Sigmoid colon (tissue), 4 donors: ENCODE data around the gene THYN1.

Source experiments
- CTCF ChIP-seq, 4 experiments: fragments of 450-650 bp in 3 of 4; fragments of 200-600 bp in 1 of 4; IDR thresholded peaks; one replicate each; pipeline ENCODE4 v1.5.1; 2016 to 2019; ENCODE audit warnings: antibody characterized with exemption in 4 of 4, mild to moderate bottlenecking in 3 of 4, moderate library complexity in 2 of 4
- EP300 ChIP-seq, 4 donors: sonication (generic); formaldehyde crosslinking; IDR thresholded peaks; one replicate each; pipeline ENCODE4 v1.6.1; 2017; ENCODE audit warnings: antibody characterized with exemption in 4 of 4
- POLR2A ChIP-seq, 2 donors: fragments of 450-650 bp; IDR thresholded peaks; one replicate each; pipeline ENCODE4 v1.6.1; 2016; ENCODE audit warnings: antibody characterized with exemption in 2 of 2, mild to moderate bottlenecking in 2 of 2, moderate library complexity in 2 of 2
- POLR2AphosphoS5 ChIP-seq, 4 donors: sonication (generic); formaldehyde crosslinking; IDR thresholded peaks; one replicate each; pipeline ENCODE4 v1.6.1; 2017; ENCODE audit warnings: antibody characterized with exemption in 4 of 4

GRCh38 chr11:134205729-134206128, 47.4 kb downstream of the THYN1 start:
- TF ChIP-seq POLR2A (IDR thresholded peaks at IDR 0.05) (no peak), POLR2AphosphoS5 (IDR thresholded peaks at IDR 0.05) (no peak), CTCF (IDR thresholded peaks at IDR 0.05) (no peak), EP300 (IDR thresholded peaks at IDR 0.05) (no peak)
